HEK293 (cell line): Measurements from ENCODE around the gene PRKCE.

Source experiments
- CTCF ChIA-PET: fragments of 350-600 bp; formaldehyde crosslinking; extraction: SDS; loops from one replicate; lab custom pipeline; 2021; ENCODE audit warnings: antibody characterized with exemption; lab: Yijun Ruan, JAX
- POLR2A ChIA-PET: fragments of 300-600 bp; formaldehyde crosslinking; extraction: SDS; loops from one replicate; lab custom pipeline; 2020; ENCODE audit warnings: antibody characterized with exemption, inconsistent platforms; lab: Yijun Ruan, JAX
- H3K27ac ChIP-seq: fragments of 200-500 bp; sonication (Bioruptor generic); 2 replicates; pipeline ENCODE4 v1.5.1; 2014; ENCODE audit warnings: low read depth, low read length, control low read depth, inconsistent platforms; ENCODE audit errors: extremely low read depth
- H3K36me3 ChIP-seq, 2 experiments: fragments of 200-500 bp in 1 of 2; sonication (Bioruptor generic) in 1 of 2; 1 replicate in 1 of 2; 2 replicates in 1 of 2; pipeline ENCODE4 v1.5.1; 2014 to 2017; ENCODE audit warnings: inconsistent platforms in 2 of 2, low read length in 2 of 2; ENCODE audit not compliant: control insufficient read depth in 2 of 2, insufficient read depth in 1 of 2
- H3K4me1 ChIP-seq: fragments of 200-500 bp; sonication (Bioruptor generic); 2 replicates; pipeline ENCODE4 v1.5.1; 2014; ENCODE audit warnings: mild to moderate bottlenecking, low read length, inconsistent platforms; ENCODE audit not compliant: control insufficient read depth, insufficient read depth
- H3K4me3 ChIP-seq: 2 replicates; pipeline ENCODE4 v1.5.1; 2011; ENCODE audit warnings: low read depth, mild to moderate bottlenecking, control low read depth, low read length, moderate library complexity
- H3K9me3 ChIP-seq: fragments of 200-500 bp; sonication (Bioruptor generic); 2 replicates; pipeline ENCODE4 v1.5.1; 2014; ENCODE audit warnings: low read depth, low read length, inconsistent platforms; ENCODE audit not compliant: control insufficient read depth, insufficient read depth
- CTCF ChIP-seq: fragments of 450-650 bp; formaldehyde crosslinking; IDR thresholded peaks from 2 replicates; pipeline ENCODE4 v1.5.1; 2016; ENCODE audit warnings: missing biosample characterization, missing genetic modification characterization
- GLIS1 ChIP-seq: fragments of 450-650 bp; formaldehyde crosslinking; IDR thresholded peaks from 2 replicates; pipeline ENCODE4 v1.5.1; 2016; ENCODE audit warnings: missing biosample characterization, missing genetic modification characterization
- HOXC10 ChIP-seq: sonication (generic); formaldehyde crosslinking; IDR thresholded peaks from 2 replicates; pipeline ENCODE4 v1.8.1; 2023; ENCODE audit warnings: mild to moderate bottlenecking, missing genetic modification reagents
- KLF1 ChIP-seq: fragments of 450-650 bp; formaldehyde crosslinking; IDR thresholded peaks from 2 replicates; pipeline ENCODE4 v1.5.1; 2016; ENCODE audit warnings: missing biosample characterization, missing genetic modification characterization
- KLF8 ChIP-seq: fragments of 450-650 bp; formaldehyde crosslinking; IDR thresholded peaks from 2 replicates; pipeline ENCODE4 v1.5.1; 2016; ENCODE audit warnings: missing biosample characterization, missing genetic modification characterization
- PRDM1 ChIP-seq: fragments of 450-650 bp; formaldehyde crosslinking; IDR thresholded peaks from 2 replicates; pipeline ENCODE4; 2016; ENCODE audit warnings: missing biosample characterization, missing genetic modification characterization
- SALL2 ChIP-seq: fragments of 450-650 bp; formaldehyde crosslinking; IDR thresholded peaks from 2 replicates; pipeline ENCODE4 v1.5.0; 2017; ENCODE audit warnings: missing biosample characterization, mild to moderate bottlenecking, missing genetic modification characterization, borderline replicate concordance
- ZEB2 ChIP-seq: fragments of 450-650 bp; formaldehyde crosslinking; IDR thresholded peaks from 2 replicates; pipeline ENCODE4 v1.5.1; 2016; ENCODE audit warnings: missing biosample characterization, missing genetic modification characterization
- ZFP37 ChIP-seq: fragments of 450-650 bp; formaldehyde crosslinking; IDR thresholded peaks from 2 replicates; pipeline ENCODE4 v1.5.1; 2016; ENCODE audit warnings: missing biosample characterization, missing genetic modification characterization
- ZNF157 ChIP-seq: fragments of 450-650 bp; formaldehyde crosslinking; IDR thresholded peaks from 2 replicates; pipeline ENCODE4 v1.5.1; 2016; ENCODE audit warnings: missing biosample characterization, missing genetic modification characterization
- ZNF174 ChIP-seq: fragments of 450-650 bp; formaldehyde crosslinking; IDR thresholded peaks from 2 replicates; pipeline ENCODE4 v1.5.0; 2017; ENCODE audit warnings: missing biosample characterization, mild to moderate bottlenecking, missing genetic modification characterization
- ZNF211 ChIP-seq: fragments of 450-650 bp; formaldehyde crosslinking; IDR thresholded peaks from 2 replicates; pipeline ENCODE4 v1.5.1; 2016; ENCODE audit warnings: low read depth, missing biosample characterization, missing genetic modification characterization
- ZNF341 ChIP-seq: fragments of 450-650 bp; formaldehyde crosslinking; IDR thresholded peaks from 2 replicates; pipeline ENCODE4; 2016; ENCODE audit warnings: low read depth, missing biosample characterization, missing genetic modification characterization
- ZNF350 ChIP-seq: fragments of 450-650 bp; formaldehyde crosslinking; IDR thresholded peaks from 2 replicates; pipeline ENCODE4 v1.5.0; 2017; ENCODE audit warnings: missing biosample characterization, mild to moderate bottlenecking, missing genetic modification characterization
- ZNF621 ChIP-seq: fragments of 450-650 bp; formaldehyde crosslinking; IDR thresholded peaks from 2 replicates; pipeline ENCODE4 v1.5.1; 2017; ENCODE audit warnings: missing biosample characterization, missing genetic modification characterization
- ZNF626 ChIP-seq: fragments of 450-650 bp; sonication (Bioruptor Pico); formaldehyde crosslinking; IDR thresholded peaks from 2 replicates; pipeline ENCODE4 v1.5.1; 2018; ENCODE audit warnings: missing biosample characterization, missing genetic modification characterization, inconsistent platforms
- ZNF629 ChIP-seq: fragments of 450-650 bp; formaldehyde crosslinking; IDR thresholded peaks from 2 replicates; pipeline ENCODE4 v1.5.1; 2017; ENCODE audit warnings: missing biosample characterization, missing genetic modification characterization
- ZNF654 ChIP-seq: fragments of 450-650 bp; formaldehyde crosslinking; IDR thresholded peaks from 2 replicates; pipeline ENCODE4 v1.5.1; 2016; ENCODE audit warnings: low read depth, missing biosample characterization, missing genetic modification characterization
- TF ChIP-seq, protein P1 (sequence below): fragments of 450-650 bp; formaldehyde crosslinking; IDR thresholded peaks from 2 replicates; pipeline ENCODE4 v1.5.1; 2016; ENCODE audit warnings: missing biosample characterization, missing genetic modification characterization
- TF ChIP-seq, protein P2 (sequence below): fragments of 450-650 bp; formaldehyde crosslinking; IDR thresholded peaks from 2 replicates; pipeline ENCODE4 v1.5.1; 2017; ENCODE audit warnings: missing biosample characterization, missing genetic modification characterization

Gene PRKCE

DNA sequence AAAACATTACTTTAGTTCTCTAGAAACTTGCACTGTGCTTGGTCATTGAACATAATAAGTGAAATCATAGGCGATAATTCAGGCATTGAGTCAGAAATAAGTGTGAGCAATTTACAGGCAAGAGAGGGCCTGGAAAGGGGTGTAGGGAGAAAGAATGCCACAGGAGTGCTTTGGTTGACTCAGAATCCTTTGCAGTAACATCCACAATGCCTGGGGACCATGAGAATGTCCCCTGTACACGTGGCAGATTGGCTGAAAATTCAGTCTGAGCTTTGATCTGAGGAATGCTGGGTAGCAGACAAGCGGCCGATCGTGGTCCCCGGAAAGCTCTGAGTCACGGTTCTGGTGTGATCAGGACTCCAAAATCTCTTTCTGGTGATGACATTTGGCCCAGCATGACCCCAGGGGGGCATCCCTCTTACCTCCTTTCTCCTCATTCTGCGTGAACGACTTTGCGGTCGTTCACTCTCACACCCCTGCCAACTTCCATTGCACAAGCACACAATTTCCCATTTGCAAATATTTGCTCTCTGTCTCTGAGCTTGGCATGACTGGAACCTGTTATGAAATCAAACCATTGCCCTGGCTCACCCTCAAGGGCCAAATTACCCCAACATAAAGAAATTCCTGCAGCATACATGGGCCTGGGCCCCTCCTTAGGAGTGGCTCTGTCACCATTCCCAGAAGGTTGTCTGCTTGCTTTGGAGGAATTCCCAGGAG, 340.7 kb downstream of the PRKCE start:
- POLR2A ChIA-PET, result no interaction called here
- TF ChIP-seq ZEB2 (tag by site-specific recombination), result no peak
- no peak for TF ChIP-seq ZNF626 (tag by site-specific recombination)
- no peak for TF ChIP-seq HOXC10
- no peak for TF ChIP-seq ZFP37 (tag by site-specific recombination)
- no peak overlapping the region for H3K27ac ChIP-seq
- CTCF ChIA-PET, result interaction anchor here (0.7 to 1.6 kb wide), 8 partner anchors 8 to 378 kb away, joined by 3 to 5 read pairs (median 3); no protein-coding TSS in a partner anchor
- no peaks in the 10 kb centered on the region for H3K9me3 ChIP-seq
- H3K36me3 ChIP-seq, result no peaks in the 10 kb centered on the region
- no peak overlapping the region for H3K4me3 ChIP-seq
- H3K4me1 ChIP-seq, result no peaks in the 10 kb centered on the region

DNA sequence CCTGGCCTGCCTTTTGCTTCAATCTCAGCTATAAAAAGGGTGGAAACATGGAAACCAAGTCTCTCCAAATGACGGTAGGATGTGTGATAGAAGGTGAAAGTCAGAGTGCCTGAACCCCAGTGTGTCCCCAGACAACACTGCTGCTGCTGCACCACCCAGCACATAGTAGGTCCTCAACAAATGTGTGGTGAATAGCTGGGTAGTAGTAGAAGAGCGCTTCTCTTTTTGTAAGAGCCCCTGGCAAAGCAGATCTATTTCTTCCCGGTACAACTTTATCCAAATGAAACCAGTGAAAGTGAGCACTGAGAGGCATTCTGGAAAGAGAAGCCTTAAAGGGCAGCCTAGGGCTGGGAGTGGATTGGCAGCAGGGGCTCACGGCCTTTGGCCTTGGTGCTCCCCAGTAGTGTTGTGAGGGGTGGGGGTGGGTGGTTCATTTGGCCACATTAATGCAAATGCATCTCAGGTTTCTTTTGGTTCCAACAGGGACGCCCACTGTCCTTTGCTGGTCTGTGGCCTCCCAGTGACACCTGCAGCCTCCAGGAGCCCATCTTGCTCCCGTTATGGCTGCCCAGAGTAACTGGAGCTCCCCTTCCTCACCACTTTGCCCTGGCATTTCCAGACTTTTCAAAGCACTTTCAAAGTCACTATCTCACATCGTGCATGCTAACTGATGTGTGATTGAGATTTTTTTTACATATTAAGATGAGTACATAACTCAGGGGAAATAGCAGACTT, 341.4 kb downstream of the PRKCE start:
- H3K4me1 ChIP-seq, result no peaks in the 10 kb centered on the region
- H3K4me3 ChIP-seq, result no peak overlapping the region
- ChIA-PET POLR2A (no interaction called here), CTCF (interaction anchor here (0.6 to 1.7 kb wide), 32 partner anchors 10 to 1681 kb away, joined by 3 to 19 read pairs (median 3); no protein-coding TSS in a partner anchor)
- no peaks in the 10 kb centered on the region for H3K9me3 ChIP-seq
- TF ChIP-seq KLF8 (no peak), ZNF629 (tag by site-specific recombination) (no peak), ZNF350 (tag by site-specific recombination) (no peak), ZNF174 (tag by site-specific recombination) (no peak), ZNF157 (no peak), KLF1 (tag by site-specific recombination) (no peak), ZNF211 (no peak), ZNF341 (no peak), GLIS1 (tag by site-specific recombination) (no peak)
- TF ChIP-seq, protein P1, sequence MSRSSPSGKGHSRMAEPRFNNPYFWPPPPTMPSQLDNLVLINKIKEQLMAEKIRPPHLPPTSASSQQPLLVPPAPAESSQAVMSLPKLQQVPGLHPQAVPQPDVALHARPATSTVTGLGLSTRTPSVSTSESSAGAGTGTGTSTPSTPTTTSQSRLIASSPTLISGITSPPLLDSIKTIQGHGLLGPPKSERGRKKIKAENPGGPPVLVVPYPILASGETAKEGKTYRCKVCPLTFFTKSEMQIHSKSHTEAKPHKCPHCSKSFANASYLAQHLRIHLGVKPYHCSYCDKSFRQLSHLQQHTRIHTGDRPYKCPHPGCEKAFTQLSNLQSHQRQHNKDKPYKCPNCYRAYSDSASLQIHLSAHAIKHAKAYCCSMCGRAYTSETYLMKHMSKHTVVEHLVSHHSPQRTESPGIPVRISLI, result no peak
- TF ChIP-seq, protein P2, sequence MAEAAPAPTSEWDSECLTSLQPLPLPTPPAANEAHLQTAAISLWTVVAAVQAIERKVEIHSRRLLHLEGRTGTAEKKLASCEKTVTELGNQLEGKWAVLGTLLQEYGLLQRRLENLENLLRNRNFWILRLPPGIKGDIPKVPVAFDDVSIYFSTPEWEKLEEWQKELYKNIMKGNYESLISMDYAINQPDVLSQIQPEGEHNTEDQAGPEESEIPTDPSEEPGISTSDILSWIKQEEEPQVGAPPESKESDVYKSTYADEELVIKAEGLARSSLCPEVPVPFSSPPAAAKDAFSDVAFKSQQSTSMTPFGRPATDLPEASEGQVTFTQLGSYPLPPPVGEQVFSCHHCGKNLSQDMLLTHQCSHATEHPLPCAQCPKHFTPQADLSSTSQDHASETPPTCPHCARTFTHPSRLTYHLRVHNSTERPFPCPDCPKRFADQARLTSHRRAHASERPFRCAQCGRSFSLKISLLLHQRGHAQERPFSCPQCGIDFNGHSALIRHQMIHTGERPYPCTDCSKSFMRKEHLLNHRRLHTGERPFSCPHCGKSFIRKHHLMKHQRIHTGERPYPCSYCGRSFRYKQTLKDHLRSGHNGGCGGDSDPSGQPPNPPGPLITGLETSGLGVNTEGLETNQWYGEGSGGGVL (tag by site-specific recombination), result no peak
- H3K27ac ChIP-seq, result no peak overlapping the region
- no peaks in the 10 kb centered on the region for H3K36me3 ChIP-seq

DNA sequence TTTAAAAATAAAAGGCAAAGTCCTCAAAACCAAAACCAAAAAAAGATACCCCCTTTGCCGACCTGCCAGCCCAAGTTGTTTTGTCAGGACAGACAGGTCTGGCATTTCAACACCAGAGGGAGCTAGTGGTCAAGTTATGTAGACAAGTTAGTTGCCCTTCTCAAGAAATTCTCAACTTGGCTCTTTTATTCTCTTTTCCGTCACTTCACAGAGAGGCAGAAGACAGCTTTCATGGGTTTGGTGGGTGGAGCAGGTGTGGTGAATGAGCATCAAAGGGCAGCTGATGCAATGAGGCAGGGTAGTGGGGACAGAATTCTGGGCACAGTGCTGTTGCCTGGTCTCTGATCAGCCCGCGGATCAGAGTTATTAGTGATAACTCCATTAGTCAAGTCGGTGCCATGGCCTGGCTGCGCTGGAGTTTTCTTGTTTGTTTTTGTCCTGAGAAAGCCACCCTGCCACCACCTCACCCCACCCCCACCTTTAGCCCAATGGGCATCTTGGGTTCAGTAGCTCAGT, 342.1 kb downstream of the PRKCE start:
- CTCF ChIA-PET, result interaction anchor here (0.6 to 1.7 kb wide), 31 partner anchors 9 to 1681 kb away, joined by 3 to 19 read pairs (median 3); no protein-coding TSS in a partner anchor
- Histone ChIP-seq H3K9me3 (no peaks in the 10 kb centered on the region), H3K4me3 (no peak overlapping the region), H3K36me3 (no peaks in the 10 kb centered on the region), H3K4me1 (no peaks in the 10 kb centered on the region), H3K27ac (no peak overlapping the region)
- POLR2A ChIA-PET, result interaction anchor here (0.6 kb wide), 2 partner anchors 49 to 305 kb away, joined by 3 to 6 read pairs; no protein-coding TSS in a partner anchor
- TF ChIP-seq ZNF654 (tag by site-specific recombination) (peak; percentile 64), PRDM1 (tag by site-specific recombination) (no peak), CTCF (tag by site-specific recombination) (peak; percentile 23; the same call in 1 of the 2 replicates), SALL2 (tag by site-specific recombination) (no peak), ZNF621 (tag by site-specific recombination) (no peak), GLIS1 (tag by site-specific recombination) (no peak)
